HCT116 (cell line): ENCODE results near the gene STAB1.

Source experiments
- POLR2AphosphoS5 ChIP-seq: IDR thresholded peaks from 2 replicates; pipeline ENCODE4 v1.6.1; 2011; ENCODE audit warnings: mild to moderate bottlenecking, low read depth, low read length, moderate library complexity
- RAD21 ChIP-seq: IDR thresholded peaks from 2 replicates; pipeline ENCODE4 v1.6.1; 2012; ENCODE audit warnings: low read depth, mild to moderate bottlenecking
- TF ChIP-seq, protein P1 (sequence below), 3 experiments: fragments of 200-600 bp in 1 of 3; sonication (generic) in 1 of 3; IDR thresholded peaks in 2 of 3; conservative IDR thresholded peaks in 1 of 3; 2 replicates each; pipeline ENCODE4 v1.5.1; 2012 to 2017; ENCODE audit warnings: low read depth in 2 of 3, low read length in 2 of 3, antibody characterized with exemption in 1 of 3, borderline replicate concordance in 1 of 3, control low read depth in 1 of 3, mild to moderate bottlenecking in 1 of 3, mixed read lengths in 1 of 3, mixed run types in 1 of 3, moderate library complexity in 1 of 3; ENCODE audit not compliant: insufficient read depth in 1 of 3

GRCh38 chr3:52535411-52536111 is 40.4 kb downstream of the STAB1 start:
- TF ChIP-seq, protein P1, sequence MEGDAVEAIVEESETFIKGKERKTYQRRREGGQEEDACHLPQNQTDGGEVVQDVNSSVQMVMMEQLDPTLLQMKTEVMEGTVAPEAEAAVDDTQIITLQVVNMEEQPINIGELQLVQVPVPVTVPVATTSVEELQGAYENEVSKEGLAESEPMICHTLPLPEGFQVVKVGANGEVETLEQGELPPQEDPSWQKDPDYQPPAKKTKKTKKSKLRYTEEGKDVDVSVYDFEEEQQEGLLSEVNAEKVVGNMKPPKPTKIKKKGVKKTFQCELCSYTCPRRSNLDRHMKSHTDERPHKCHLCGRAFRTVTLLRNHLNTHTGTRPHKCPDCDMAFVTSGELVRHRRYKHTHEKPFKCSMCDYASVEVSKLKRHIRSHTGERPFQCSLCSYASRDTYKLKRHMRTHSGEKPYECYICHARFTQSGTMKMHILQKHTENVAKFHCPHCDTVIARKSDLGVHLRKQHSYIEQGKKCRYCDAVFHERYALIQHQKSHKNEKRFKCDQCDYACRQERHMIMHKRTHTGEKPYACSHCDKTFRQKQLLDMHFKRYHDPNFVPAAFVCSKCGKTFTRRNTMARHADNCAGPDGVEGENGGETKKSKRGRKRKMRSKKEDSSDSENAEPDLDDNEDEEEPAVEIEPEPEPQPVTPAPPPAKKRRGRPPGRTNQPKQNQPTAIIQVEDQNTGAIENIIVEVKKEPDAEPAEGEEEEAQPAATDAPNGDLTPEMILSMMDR (IDR thresholded peaks at IDR 0.05 in 2 of 3, conservative IDR thresholded peaks at IDR 0.05 in 1 of 3; ENCODE audit: borderline replicate concordance in 1 of 3, insufficient read depth in 1 of 3, low read depth in 2 of 3, low read length in 2 of 3) = no peak
- no peak for TF ChIP-seq RAD21
- TF ChIP-seq POLR2AphosphoS5 = no peak
